Activated CD8-positive, alpha-beta memory T cell treated with anti-CD3 and anti-CD28 coated beads, Interleukin-2, amount 50 U/mL, for 4 hours (primary cell): ENCODE data around the gene ULK1.

Experiments used
- DNase-seq: peaks from one replicate; pipeline ENCODE4 v3.0.0-alpha.2; 2020

The ULK1 gene

GRCh38 chr12:131894313-131894860, at the start of gene ULK1:
Gene ULK1, plus strand, starts transcription at chr12:131894622. Its CDS starts 380 bp downstream, at chr12:131895002.
- DNase-seq = peak; percentile 95

- DNase-seq = no peak
These were observed 49.8 kb upstream of the ULK1 start for GRCh38 chr12:131844656-131845055.

- no peak for DNase-seq
These were observed 49.3 kb upstream of the ULK1 start for GRCh38 chr12:131845121-131845520.

GRCh38 chr12:131847456-131847855, 47.0 kb upstream of the ULK1 start:
- DNase-seq = no peak

- DNase-seq = no peak
These were observed 45.7 kb upstream of the ULK1 start for GRCh38 chr12:131848753-131849152.

- DNase-seq = no peak
These were observed 44.5 kb upstream of the ULK1 start for GRCh38 chr12:131849700-131850553.

- no peak for DNase-seq
These were observed 43.4 kb upstream of the ULK1 start for GRCh38 chr12:131850856-131851559.

- DNase-seq = no peak
These were observed 42.5 kb upstream of the ULK1 start for GRCh38 chr12:131851741-131852550.

- no peak for DNase-seq
These were observed 41.7 kb upstream of the ULK1 start for GRCh38 chr12:131852551-131853299.

- DNase-seq = no peak
These were observed 40.3 kb upstream of the ULK1 start for GRCh38 chr12:131853832-131854797.

GRCh38 chr12:131854861-131855476, 39.5 kb upstream of the ULK1 start:
- DNase-seq = no peak

- no peak for DNase-seq
These were observed 38.8 kb upstream of the ULK1 start for GRCh38 chr12:131855521-131856142.

- no peak for DNase-seq
These were observed 37.9 kb upstream of the ULK1 start for GRCh38 chr12:131856366-131857097.

GRCh38 chr12:131857908-131858850, 36.2 kb upstream of the ULK1 start:
- no peak for DNase-seq

GRCh38 chr12:131860472-131861260, 33.8 kb upstream of the ULK1 start:
- DNase-seq = no peak

GRCh38 chr12:131861261-131862083, 33.0 kb upstream of the ULK1 start:
- DNase-seq = no peak
